H9 (cell line): ENCODE results near the gene DPYSL5. TPM values are rescaled to one million over a fixed set of nuclear protein-coding genes. Genes with fewer than 3 reads are reported as not detected.

ENCODE experiments used
- DNase-seq: peaks from one replicate; pipeline ENCODE4 v3.0.0-alpha.2; 2017
- H2AFZ ChIP-seq: one replicate; pipeline ENCODE4 v1.6.1; 2013; ENCODE audit warnings: mild to moderate bottlenecking, low read length, control low read depth, moderate library complexity
- H2AK5ac ChIP-seq: 2 replicates; pipeline ENCODE4 v1.6.1; 2013; ENCODE audit warnings: low read length, control low read depth, mixed read lengths; ENCODE audit not compliant: insufficient read length
- H2BK120ac ChIP-seq: one replicate; pipeline ENCODE4 v1.6.1; 2013; ENCODE audit warnings: low read depth, mild to moderate bottlenecking, low read length, control low read depth, inconsistent platforms; ENCODE audit not compliant: poor library complexity, severe bottlenecking
- H2BK12ac ChIP-seq: 2 replicates; pipeline ENCODE4 v1.6.1; 2013; ENCODE audit warnings: low read length, control low read depth, mixed read lengths, low read depth; ENCODE audit not compliant: insufficient read length
- H2BK15ac ChIP-seq: 2 replicates; pipeline ENCODE4 v1.6.1; 2013; ENCODE audit warnings: low read depth, low read length, control low read depth
- H2BK20ac ChIP-seq: one replicate; pipeline ENCODE4 v1.6.1; 2013; ENCODE audit warnings: low read depth, mild to moderate bottlenecking, low read length, control low read depth, inconsistent platforms; ENCODE audit not compliant: poor library complexity, severe bottlenecking
- H2BK5ac ChIP-seq: 2 replicates; pipeline ENCODE4 v1.6.1; 2013; ENCODE audit warnings: low read length, control low read depth, mixed read lengths; ENCODE audit not compliant: insufficient read length
- H3K14ac ChIP-seq: 2 replicates; pipeline ENCODE4 v1.6.1; 2013; ENCODE audit warnings: low read length, control low read depth; ENCODE audit not compliant: insufficient read depth
- H3K18ac ChIP-seq: 2 replicates; pipeline ENCODE4 v1.6.1; 2013; ENCODE audit warnings: low read depth, mild to moderate bottlenecking, mixed read lengths, low read length, control low read depth; ENCODE audit not compliant: insufficient read length
- H3K23ac ChIP-seq: 2 replicates; pipeline ENCODE4 v1.6.1; 2013; ENCODE audit warnings: low read length, control low read depth, mixed read lengths, low read depth; ENCODE audit not compliant: insufficient read length
- H3K23me2 ChIP-seq: 2 replicates; pipeline ENCODE4 v1.6.1; 2013; ENCODE audit warnings: low read depth, mild to moderate bottlenecking, mixed read lengths, low read length, control low read depth; ENCODE audit not compliant: insufficient read length, poor library complexity, severe bottlenecking
- H3K27ac ChIP-seq: 2 replicates; pipeline ENCODE4 v1.5.1; 2013; ENCODE audit warnings: low read length, control low read depth, mixed read lengths, low read depth; ENCODE audit not compliant: insufficient read length
- H3K27me3 ChIP-seq: 2 replicates; pipeline ENCODE4 v1.6.1; 2013; ENCODE audit warnings: low read length, control low read depth, inconsistent platforms; ENCODE audit not compliant: insufficient read depth
- H3K4ac ChIP-seq: 2 replicates; pipeline ENCODE4 v1.6.1; 2013; ENCODE audit warnings: low read depth, mild to moderate bottlenecking, control low read depth, inconsistent platforms, low read length, moderate library complexity
- H3K4me1 ChIP-seq: 2 replicates; pipeline ENCODE4 v1.6.1; 2013; ENCODE audit warnings: low read length, control low read depth, inconsistent platforms; ENCODE audit not compliant: insufficient read depth
- H3K4me2 ChIP-seq: 2 replicates; pipeline ENCODE4 v1.6.1; 2013; ENCODE audit warnings: low read length, control low read depth, mixed read lengths; ENCODE audit not compliant: insufficient read length, insufficient read depth
- H3K56ac ChIP-seq: 2 replicates; pipeline ENCODE4 v1.6.1; 2013; ENCODE audit warnings: low read depth, mild to moderate bottlenecking, mixed read lengths, low read length, control low read depth; ENCODE audit not compliant: insufficient read length
- H3K79me1 ChIP-seq: 2 replicates; pipeline ENCODE4 v1.6.1; 2013; ENCODE audit warnings: low read depth, mild to moderate bottlenecking, moderate library complexity, low read length, control low read depth, inconsistent platforms; ENCODE audit not compliant: insufficient read depth, poor library complexity, severe bottlenecking
- H3K79me2 ChIP-seq: 2 replicates; pipeline ENCODE4 v1.6.1; 2013; ENCODE audit warnings: low read length, control low read depth, inconsistent platforms; ENCODE audit not compliant: insufficient read depth
- H3K9ac ChIP-seq: 2 replicates; pipeline ENCODE4 v1.6.1; 2013; ENCODE audit warnings: low read length, control low read depth, mixed read lengths; ENCODE audit not compliant: insufficient read length; ENCODE audit errors: extremely low read depth
- H3K9me3 ChIP-seq: one replicate; pipeline ENCODE4 v1.6.1; 2013; ENCODE audit warnings: low read depth, low read length, inconsistent platforms; ENCODE audit not compliant: control insufficient read depth
- H3T11ph ChIP-seq: one replicate; pipeline ENCODE4 v1.6.1; 2013; ENCODE audit warnings: mild to moderate bottlenecking, low read length, control low read depth, inconsistent platforms
- H4K20me1 ChIP-seq: one replicate; pipeline ENCODE4 v1.6.1; 2013; ENCODE audit not compliant: control insufficient read depth, insufficient read length, insufficient read depth
- H4K5ac ChIP-seq: 2 replicates; pipeline ENCODE4 v1.6.1; 2013; ENCODE audit warnings: low read depth, mild to moderate bottlenecking, mixed read lengths, low read length, control low read depth; ENCODE audit not compliant: insufficient read length
- H4K8ac ChIP-seq: replicated peaks from 2 replicates; pipeline ENCODE4 v1.6.1; 2013; ENCODE audit warnings: low read length, control low read depth, mixed read lengths, low read depth; ENCODE audit not compliant: insufficient read length
- H4K91ac ChIP-seq: 2 replicates; pipeline ENCODE4 v1.6.1; 2013; ENCODE audit warnings: low read depth, mild to moderate bottlenecking, moderate library complexity, mixed read lengths, low read length, control low read depth; ENCODE audit not compliant: insufficient read length
- H3K27ac Mint-ChIP-seq, 3 experiments: 2 replicates in 2 of 3; 3 replicates in 1 of 3; pipeline ENCODE4 v1.8.0; 2020 to 2021; ENCODE audit warnings: mixed read lengths in 3 of 3, mild to moderate bottlenecking in 1 of 3, moderate library complexity in 1 of 3
- H3K27me3 Mint-ChIP-seq: 2 replicates; pipeline ENCODE4 v1.8.0; 2021; ENCODE audit warnings: low read depth, mild to moderate bottlenecking, moderate library complexity, mixed read lengths
- H3K36me3 Mint-ChIP-seq, 3 experiments: 2 replicates in 2 of 3; 3 replicates in 1 of 3; pipeline ENCODE4 v1.8.0; 2020 to 2021; ENCODE audit warnings: low read depth in 3 of 3, mixed read lengths in 3 of 3; ENCODE audit not compliant: insufficient read depth in 1 of 3
- H3K4me1 Mint-ChIP-seq, 2 experiments: 2 replicates each; pipeline ENCODE4 v1.8.0; 2020; ENCODE audit warnings: mixed read lengths in 2 of 2
- H3K4me3 Mint-ChIP-seq, 2 experiments: 2 replicates in 1 of 2; 3 replicates in 1 of 2; pipeline ENCODE4 v1.8.0; 2020 to 2021; ENCODE audit warnings: mild to moderate bottlenecking in 2 of 2, mixed read lengths in 2 of 2, moderate library complexity in 1 of 2
- H3K9me3 Mint-ChIP-seq, 2 experiments: 2 replicates in 1 of 2; 3 replicates in 1 of 2; pipeline ENCODE4 v1.8.0; 2020; ENCODE audit warnings: mild to moderate bottlenecking in 2 of 2, mixed read lengths in 2 of 2, moderate library complexity in 1 of 2
- WGBS: extraction: QIAGEN DNeasy Blood & Tissue Kit; methylation state at CpG from one replicate; pipeline ENCODE4 v1.1.7; 2013; ENCODE audit warnings: missing lambda C conversion rate, low lambda C conversion rate, mixed read lengths; ENCODE audit not compliant: insufficient read length; ENCODE audit errors: extremely low coverage; 5-methylcytosine and 5-hydroxymethylcytosine counted together
- total RNA-seq: library from RNA; stranded (reverse); gene quantifications from 2 replicates; pipeline ENCODE4 v1.2.1, GENCODE V29; 2021
- TF ChIP-seq, protein P1 (sequence below): fragments of 200-600 bp; sonication (generic); conservative IDR thresholded peaks from 3 replicates; pipeline ENCODE4 v1.8.0; 2021; ENCODE audit warnings: antibody characterized with exemption, mild to moderate bottlenecking

DPYSL5 gene
- total RNA-seq, 1 experiment from 2014 or later = 6.4 TPM

DNA sequence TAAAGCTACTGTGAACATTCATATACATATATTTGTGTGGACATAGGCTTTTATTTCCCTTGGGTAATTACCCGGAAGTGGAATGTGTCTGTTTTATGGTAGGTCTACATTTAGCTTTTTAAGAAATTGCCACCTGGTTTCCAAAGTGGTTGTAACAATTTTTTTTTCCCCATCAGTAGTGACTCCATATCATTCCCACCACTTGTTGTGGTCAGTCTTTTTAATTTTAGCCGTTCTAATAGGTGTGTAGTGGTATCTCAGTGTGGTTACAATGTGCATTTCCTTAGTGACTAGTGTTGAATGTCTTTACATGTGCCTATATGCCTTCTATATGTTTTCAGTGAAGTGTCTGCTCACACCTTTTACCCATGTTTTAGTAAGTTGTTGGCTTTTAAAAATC, 62.2 kb downstream of the DPYSL5 start:
- peaks cover 11% of the 10 kb centered on the region for H3K27me3 Mint-ChIP-seq
- Histone ChIP-seq H2BK5ac (no peak overlapping the region), H3K9ac (no peak overlapping the region), H2BK15ac (no peak overlapping the region), H3T11ph (no peak overlapping the region), H2BK12ac (no peak overlapping the region), H3K27ac (no peak overlapping the region), H3K27me3 (no peaks in the 10 kb centered on the region), H3K79me2 (no peaks in the 10 kb centered on the region), H3K23ac (no peak overlapping the region), H2AK5ac (no peak overlapping the region), H3K23me2 (peaks cover 3% of the 10 kb centered on the region), H3K4me1 (peaks cover 2% of the 10 kb centered on the region; the same call in 1 of the 2 replicates), H3K4me2 (no peak overlapping the region), H4K5ac (no peak overlapping the region), H2AFZ (no peak overlapping the region), H4K91ac (no peak overlapping the region), H3K79me1 (no peaks in the 10 kb centered on the region), H4K20me1 (no peaks in the 10 kb centered on the region), H2BK120ac (no peak overlapping the region), H3K56ac (no peak overlapping the region), H3K9me3 (no peaks in the 10 kb centered on the region), H2BK20ac (no peak overlapping the region), H3K18ac (no peak overlapping the region), H3K14ac (no peak overlapping the region), H3K4ac (no peak overlapping the region), H4K8ac (no peak overlapping the region)
- no peak for DNase-seq
- H3K9me3 Mint-ChIP-seq = no peaks in the 10 kb centered on the region; a peak in 1 of 5 replicates
- H3K4me3 Mint-ChIP-seq = no peak overlapping the region
- H3K27ac Mint-ChIP-seq = no peak overlapping the region
- peaks cover 0 to 14% (median 4%) of the 10 kb centered on the region in 3 experiments; a peak in 3 of 7 replicates for H3K36me3 Mint-ChIP-seq
- H3K4me1 Mint-ChIP-seq = peaks cover 6 to 27% of the 10 kb centered on the region in 2 experiments
- WGBS = no CpG with 5 or more reads among the region's 2 CpGs
- TF ChIP-seq, protein P1, sequence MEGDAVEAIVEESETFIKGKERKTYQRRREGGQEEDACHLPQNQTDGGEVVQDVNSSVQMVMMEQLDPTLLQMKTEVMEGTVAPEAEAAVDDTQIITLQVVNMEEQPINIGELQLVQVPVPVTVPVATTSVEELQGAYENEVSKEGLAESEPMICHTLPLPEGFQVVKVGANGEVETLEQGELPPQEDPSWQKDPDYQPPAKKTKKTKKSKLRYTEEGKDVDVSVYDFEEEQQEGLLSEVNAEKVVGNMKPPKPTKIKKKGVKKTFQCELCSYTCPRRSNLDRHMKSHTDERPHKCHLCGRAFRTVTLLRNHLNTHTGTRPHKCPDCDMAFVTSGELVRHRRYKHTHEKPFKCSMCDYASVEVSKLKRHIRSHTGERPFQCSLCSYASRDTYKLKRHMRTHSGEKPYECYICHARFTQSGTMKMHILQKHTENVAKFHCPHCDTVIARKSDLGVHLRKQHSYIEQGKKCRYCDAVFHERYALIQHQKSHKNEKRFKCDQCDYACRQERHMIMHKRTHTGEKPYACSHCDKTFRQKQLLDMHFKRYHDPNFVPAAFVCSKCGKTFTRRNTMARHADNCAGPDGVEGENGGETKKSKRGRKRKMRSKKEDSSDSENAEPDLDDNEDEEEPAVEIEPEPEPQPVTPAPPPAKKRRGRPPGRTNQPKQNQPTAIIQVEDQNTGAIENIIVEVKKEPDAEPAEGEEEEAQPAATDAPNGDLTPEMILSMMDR = no peak
